ENCODE measurements around the gene CCDC192. TPM values are rescaled to one million over a fixed set of nuclear protein-coding genes. Genes with fewer than 3 reads are reported as not detected.
A peak's percentile ranks its signal among the peaks of the same experiment; 100 is the strongest.

The CCDC192 gene
- total RNA-seq, 6 experiments from 2014 or later = not detected

GRCh38 chr5:127810017-127810416, 106.8 kb downstream of the CCDC192 start:
- no peak for ATAC-seq
- H3K27ac ChIP-seq = no peak overlapping the region
- intact Hi-C loops (cut with DNase I) = no loop called here
- DNase-seq = no peak
- H3K9me3 ChIP-seq = no peaks in the 10 kb centered on the region
- H3K4me1 ChIP-seq = no peaks in the 10 kb centered on the region
- no peak overlapping the region for H3K4me3 ChIP-seq
- no peaks in the 10 kb centered on the region for H3K27me3 ChIP-seq
- no peaks in the 10 kb centered on the region for H3K36me3 ChIP-seq
- TF ChIP-seq CTCF (IDR thresholded peaks at IDR 0.05) (no peak), POLR2A (IDR thresholded peaks at IDR 0.05) (no peak)
- WGBS (ENCODE audit: insufficient coverage, low coverage, low lambda C conversion rate, missing lambda C conversion rate) = 40% methylated on average over 1 of the region's 1 CpG

GRCh38 chr5:127810707-127811490, 107.7 kb downstream of the CCDC192 start:
- Histone ChIP-seq H3K4me1 (no peaks in the 10 kb centered on the region), H3K27me3 (no peaks in the 10 kb centered on the region), H3K36me3 (no peaks in the 10 kb centered on the region), H3K4me3 (no peak overlapping the region), H3K9me3 (no peaks in the 10 kb centered on the region), H3K27ac (peak overlapping the region in 1 of 3 donors; percentile 29)
- DNase-seq (no peak), ATAC-seq (peak in 3 of 4 donors; percentile 18 to 75 (median 50))
- intact Hi-C loops (cut with DNase I) = no loop called here
- 69% methylated on average over 1 of the region's 2 CpGs for WGBS (ENCODE audit: insufficient coverage, low coverage, low lambda C conversion rate, missing lambda C conversion rate)
- TF ChIP-seq POLR2A (IDR thresholded peaks at IDR 0.05) (no peak), CTCF (IDR thresholded peaks at IDR 0.05) (no peak)

- WGBS (ENCODE audit: insufficient coverage, low coverage, low lambda C conversion rate, missing lambda C conversion rate) = 21% methylated on average over 4 of the region's 4 CpGs
- TF ChIP-seq POLR2A (IDR thresholded peaks at IDR 0.05) = no peak
- no peak for TF ChIP-seq CTCF (IDR thresholded peaks at IDR 0.05)
- intact Hi-C loops (cut with DNase I) = no loop called here
Observed at GRCh38 chr5:127812570-127812969, 109.4 kb downstream of the CCDC192 start.

GRCh38 chr5:127813633-127814587, 110.7 kb downstream of the CCDC192 start:
- H3K9me3 ChIP-seq = no peaks in the 10 kb centered on the region

More at GRCh38 chr5:127812570-127812969, 109.4 kb downstream of the CCDC192 start:
- no peak overlapping the region for H3K27ac ChIP-seq
- DNase-seq (no peak), ATAC-seq (no peak)
- no peak overlapping the region for H3K4me3 ChIP-seq
- H3K9me3 ChIP-seq = no peaks in the 10 kb centered on the region
- H3K36me3 ChIP-seq = no peaks in the 10 kb centered on the region
- no peaks in the 10 kb centered on the region for H3K27me3 ChIP-seq
- no peaks in the 10 kb centered on the region for H3K4me1 ChIP-seq

More at GRCh38 chr5:127813633-127814587, 110.7 kb downstream of the CCDC192 start:
- DNase-seq (no peak), ATAC-seq (no peak)
- Histone ChIP-seq H3K4me1 (no peaks in the 10 kb centered on the region), H3K4me3 (no peak overlapping the region), H3K27me3 (no peaks in the 10 kb centered on the region), H3K36me3 (no peaks in the 10 kb centered on the region), H3K27ac (no peak overlapping the region)
- TF ChIP-seq CTCF (IDR thresholded peaks at IDR 0.05) (no peak), POLR2A (IDR thresholded peaks at IDR 0.05) (no peak)
- 47% methylated on average over 4 of the region's 4 CpGs for WGBS (ENCODE audit: insufficient coverage, low coverage, low lambda C conversion rate, missing lambda C conversion rate)
- intact Hi-C loops (cut with DNase I) = no loop called here
